Activated B cell treated with CpG ODN at 0.5 μM for 24 hours (primary cell): ENCODE data around the gene GNLY. TPM values are rescaled to one million over a fixed set of nuclear protein-coding genes. Genes with fewer than 3 reads are reported as not detected.

ENCODE experiments used
- ATAC-seq: fragments of 200-7000 bp; cut with Tn5 transposase; one replicate; pipeline ENCODE4 v1.10.0; 2021; ENCODE audit warnings: low read depth, mild to moderate bottlenecking, moderate library complexity
- CTCF ChIA-PET: fragments of 350-600 bp; sonication (Branson Sonifier 250); formaldehyde crosslinking; loops from one replicate; lab custom pipeline; 2021; ENCODE audit warnings: antibody characterized with exemption; lab: Charles Lee
- POLR2A ChIA-PET: fragments of 350-600 bp; sonication (Branson Sonifier 250); formaldehyde crosslinking; loops from one replicate; lab custom pipeline; 2021; ENCODE audit warnings: antibody characterized with exemption; lab: Charles Lee
- DNase-seq: peaks from one replicate; pipeline ENCODE4 v3.0.0; 2022
- H3K27ac Mint-ChIP-seq: one replicate; pipeline ENCODE4 v1.8.0; 2020; ENCODE audit warnings: mixed read lengths
- H3K27me3 Mint-ChIP-seq: one replicate; pipeline ENCODE4 v1.8.0; 2021; ENCODE audit warnings: mixed read lengths
- H3K36me3 Mint-ChIP-seq: one replicate; pipeline ENCODE4 v1.8.0; 2021; ENCODE audit warnings: low read depth, mixed read lengths
- H3K4me1 Mint-ChIP-seq: one replicate; pipeline ENCODE4 v1.8.0; 2021; ENCODE audit warnings: mixed read lengths
- H3K4me3 Mint-ChIP-seq: one replicate; pipeline ENCODE4 v1.8.0; 2020; ENCODE audit warnings: mild to moderate bottlenecking, mixed read lengths
- H3K9me3 Mint-ChIP-seq: one replicate; pipeline ENCODE4 v1.8.0; 2020; ENCODE audit warnings: mixed read lengths
- intact Hi-C: fragments of 100-400 bp; cut with micrococcal nuclease; formaldehyde crosslinking; loops from one replicate; pipeline ENCODE4 v1.15.1; 2024
- total RNA-seq: library from RNA; stranded (reverse); gene quantifications from 2 replicates; pipeline ENCODE4 v1.2.3, GENCODE V29; 2022
- TF ChIP-seq, protein P1 (sequence below): fragments of 200-600 bp; IDR thresholded peaks from one replicate; pipeline ENCODE4 v1.8.0; 2022; ENCODE audit warnings: antibody characterized with exemption, mild to moderate bottlenecking

GNLY gene
- total RNA-seq, 1 donor from 2014 or later = 1.8 TPM

DNA sequence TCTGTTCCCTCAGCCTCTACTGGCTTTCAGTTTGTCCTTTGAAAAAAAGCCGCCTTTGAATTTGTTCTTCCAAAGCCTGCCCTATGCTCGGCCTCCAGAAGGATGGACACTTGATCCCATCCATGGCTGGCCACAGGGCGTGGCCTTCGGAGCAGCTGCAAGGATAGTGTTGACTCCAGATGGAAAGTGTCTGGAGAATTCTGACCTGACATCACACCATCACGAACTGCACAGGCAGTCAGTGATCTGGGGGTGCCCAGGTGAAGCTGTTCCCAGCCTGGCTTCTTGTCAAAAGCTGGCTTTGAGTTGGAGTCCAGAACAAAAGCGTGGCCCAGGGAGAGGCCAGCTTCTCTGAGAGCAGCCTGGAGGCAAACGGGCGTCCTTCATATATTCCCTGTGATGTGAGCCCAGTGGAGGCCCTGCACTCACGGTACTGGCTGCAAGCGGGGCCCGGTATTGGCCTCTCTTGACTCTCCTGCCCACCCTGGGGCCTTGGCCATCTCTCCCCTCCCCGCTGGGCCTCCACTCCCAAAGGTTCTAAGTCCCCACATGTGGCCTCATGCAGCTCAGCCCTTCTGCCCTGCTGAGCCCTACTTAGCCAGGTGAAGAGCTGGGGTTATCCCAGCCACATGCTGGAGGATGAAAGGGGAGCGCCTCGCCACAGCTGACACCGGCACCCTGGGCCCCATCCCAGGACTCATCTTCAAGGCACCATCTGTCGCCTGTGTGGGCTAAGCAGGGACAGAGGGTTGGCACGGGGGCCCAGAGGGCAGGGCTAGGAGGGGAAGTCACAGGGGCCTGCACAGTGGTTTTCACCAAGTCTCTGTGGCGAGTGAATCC lies 39.2 kb downstream of the GNLY start:
- CTCF ChIA-PET = interaction anchor here (0.7 kb wide), 2 partner anchors 79 to 80 kb away, joined by 3 to 4 read pairs; no protein-coding TSS in a partner anchor
- no peaks in the 10 kb centered on the region for H3K36me3 Mint-ChIP-seq
- ATAC-seq (no peak), DNase-seq (no peak)
- POLR2A ChIA-PET = no interaction called here
- H3K27me3 Mint-ChIP-seq = peaks cover 19% of the 10 kb centered on the region
- no peak overlapping the region for H3K4me3 Mint-ChIP-seq
- intact Hi-C loops = no loop called here
- H3K27ac Mint-ChIP-seq = no peak overlapping the region
- TF ChIP-seq, protein P1, sequence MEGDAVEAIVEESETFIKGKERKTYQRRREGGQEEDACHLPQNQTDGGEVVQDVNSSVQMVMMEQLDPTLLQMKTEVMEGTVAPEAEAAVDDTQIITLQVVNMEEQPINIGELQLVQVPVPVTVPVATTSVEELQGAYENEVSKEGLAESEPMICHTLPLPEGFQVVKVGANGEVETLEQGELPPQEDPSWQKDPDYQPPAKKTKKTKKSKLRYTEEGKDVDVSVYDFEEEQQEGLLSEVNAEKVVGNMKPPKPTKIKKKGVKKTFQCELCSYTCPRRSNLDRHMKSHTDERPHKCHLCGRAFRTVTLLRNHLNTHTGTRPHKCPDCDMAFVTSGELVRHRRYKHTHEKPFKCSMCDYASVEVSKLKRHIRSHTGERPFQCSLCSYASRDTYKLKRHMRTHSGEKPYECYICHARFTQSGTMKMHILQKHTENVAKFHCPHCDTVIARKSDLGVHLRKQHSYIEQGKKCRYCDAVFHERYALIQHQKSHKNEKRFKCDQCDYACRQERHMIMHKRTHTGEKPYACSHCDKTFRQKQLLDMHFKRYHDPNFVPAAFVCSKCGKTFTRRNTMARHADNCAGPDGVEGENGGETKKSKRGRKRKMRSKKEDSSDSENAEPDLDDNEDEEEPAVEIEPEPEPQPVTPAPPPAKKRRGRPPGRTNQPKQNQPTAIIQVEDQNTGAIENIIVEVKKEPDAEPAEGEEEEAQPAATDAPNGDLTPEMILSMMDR = no peak
- no peaks in the 10 kb centered on the region for H3K9me3 Mint-ChIP-seq
- peaks cover 2% of the 10 kb centered on the region for H3K4me1 Mint-ChIP-seq

DNA sequence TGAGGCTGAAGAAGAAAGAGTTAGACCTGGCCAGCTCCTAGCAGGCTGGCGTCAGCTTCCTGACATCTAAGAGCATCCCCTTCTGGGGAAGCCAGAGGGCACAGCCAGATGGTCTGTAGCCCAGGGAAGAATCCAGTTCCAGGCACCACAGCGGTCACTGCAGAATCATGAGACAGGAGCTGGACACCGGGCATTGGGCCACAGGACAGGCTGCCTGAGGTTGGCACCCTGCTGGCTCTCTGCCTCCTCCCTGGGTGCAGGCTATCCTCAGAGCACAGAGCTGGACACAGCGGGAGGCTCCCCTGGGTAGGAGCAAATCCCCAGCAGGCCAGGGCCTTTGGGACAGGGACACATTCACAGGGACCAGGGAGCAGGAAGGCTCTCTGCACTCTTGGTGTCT lies 39.9 kb downstream of the GNLY start:
- POLR2A ChIA-PET = no interaction called here
- Mint-ChIP-seq H3K36me3 (no peaks in the 10 kb centered on the region), H3K27me3 (peaks cover 17% of the 10 kb centered on the region), H3K9me3 (no peaks in the 10 kb centered on the region), H3K4me3 (no peak overlapping the region), H3K27ac (no peak overlapping the region), H3K4me1 (no peaks in the 10 kb centered on the region)
- TF ChIP-seq, protein P1 = no peak
- CTCF ChIA-PET = no interaction called here
- intact Hi-C loops = no loop called here
- DNase-seq (no peak), ATAC-seq (no peak)

DNA sequence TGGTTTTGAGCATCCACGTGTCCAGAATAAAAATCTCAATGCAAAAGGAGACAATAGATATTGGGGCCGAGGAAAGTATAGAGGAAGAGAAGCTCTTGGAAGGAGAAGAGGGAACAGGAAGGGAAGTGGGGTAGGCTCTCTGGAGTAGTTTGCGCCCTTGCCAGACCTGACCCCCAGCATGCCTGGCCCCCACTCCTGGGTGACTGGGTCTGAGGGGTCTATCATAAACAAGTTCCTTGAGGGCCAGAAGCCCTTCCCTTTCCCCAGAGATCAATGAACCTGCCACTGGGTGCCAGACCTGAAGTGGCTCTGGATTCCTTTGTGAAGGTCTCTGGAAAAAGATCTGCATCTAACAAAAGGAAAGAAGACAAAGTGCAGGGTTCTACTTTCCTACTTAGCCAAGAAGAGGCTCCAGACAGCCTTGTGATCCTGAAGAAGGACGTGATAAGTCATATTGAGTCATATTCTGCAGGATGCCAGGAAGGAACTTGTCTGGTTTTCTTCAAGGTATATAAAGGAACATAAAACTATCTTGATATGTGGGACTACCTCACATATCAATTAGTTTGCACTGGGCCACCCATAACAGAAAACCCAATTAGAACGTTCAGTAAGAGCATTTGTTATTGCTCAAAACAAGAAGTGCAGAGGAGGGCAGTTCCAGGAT lies 40.9 kb downstream of the GNLY start:
- POLR2A ChIA-PET = no interaction called here
- no peaks in the 10 kb centered on the region for H3K36me3 Mint-ChIP-seq
- intact Hi-C loops = no loop called here
- H3K4me1 Mint-ChIP-seq = no peaks in the 10 kb centered on the region
- H3K4me3 Mint-ChIP-seq = no peak overlapping the region
- TF ChIP-seq, protein P1 = no peak
- CTCF ChIA-PET = no interaction called here
- no peak for DNase-seq
- peaks cover 18% of the 10 kb centered on the region for H3K27me3 Mint-ChIP-seq
- no peak overlapping the region for H3K27ac Mint-ChIP-seq
- no peaks in the 10 kb centered on the region for H3K9me3 Mint-ChIP-seq
- no peak for ATAC-seq

DNA sequence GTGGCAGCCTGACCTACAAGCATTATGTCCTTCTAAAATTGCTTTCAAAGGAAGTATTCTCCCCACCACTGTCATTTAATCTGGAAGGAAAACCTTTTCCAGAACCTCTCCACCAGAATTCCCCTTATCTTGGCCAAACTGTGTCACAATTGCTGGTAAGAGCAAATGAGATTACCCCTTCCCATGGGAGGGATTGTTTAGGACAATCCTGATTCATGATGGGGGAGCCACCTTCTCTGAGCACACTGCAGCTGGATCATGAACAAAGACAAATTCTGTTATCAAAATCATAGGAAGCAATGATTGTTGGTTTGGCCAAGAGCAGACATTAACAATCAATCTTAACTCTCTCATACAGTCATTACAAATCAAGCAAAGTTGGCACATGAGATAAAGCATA lies 41.5 kb downstream of the GNLY start:
- Mint-ChIP-seq H3K27ac (no peak overlapping the region), H3K27me3 (peaks cover 19% of the 10 kb centered on the region), H3K9me3 (no peaks in the 10 kb centered on the region), H3K36me3 (no peaks in the 10 kb centered on the region), H3K4me3 (no peak overlapping the region), H3K4me1 (no peaks in the 10 kb centered on the region)
- DNase-seq (no peak), ATAC-seq (no peak)
- ChIA-PET CTCF (no interaction called here), POLR2A (no interaction called here)
- intact Hi-C loops = no loop called here
- TF ChIP-seq, protein P1 = no peak
